ENCODE measurements around the gene PAPOLG.

Gene PAPOLG

DNA sequence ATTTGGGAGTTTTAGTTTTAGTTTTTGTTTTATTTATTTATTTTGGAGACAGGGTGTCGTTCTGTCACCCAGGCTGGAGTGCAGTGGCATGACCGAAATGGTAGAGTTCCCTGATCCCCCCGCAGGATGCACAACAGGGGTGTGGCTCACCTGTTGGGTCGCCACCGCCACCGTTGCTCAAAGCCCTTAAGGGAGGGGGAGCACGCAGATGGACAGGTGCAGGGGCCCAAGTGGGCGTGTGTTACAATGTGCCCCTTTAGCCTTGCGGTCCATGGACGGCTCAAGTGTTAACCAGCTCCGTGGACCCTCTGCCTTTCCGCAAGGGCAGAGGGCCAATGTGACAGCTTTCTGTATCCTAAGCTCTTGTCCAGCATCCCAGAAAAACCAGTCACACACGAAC is 63.9 kb downstream of the PAPOLG start:
- TF ChIP-seq, protein P1, sequence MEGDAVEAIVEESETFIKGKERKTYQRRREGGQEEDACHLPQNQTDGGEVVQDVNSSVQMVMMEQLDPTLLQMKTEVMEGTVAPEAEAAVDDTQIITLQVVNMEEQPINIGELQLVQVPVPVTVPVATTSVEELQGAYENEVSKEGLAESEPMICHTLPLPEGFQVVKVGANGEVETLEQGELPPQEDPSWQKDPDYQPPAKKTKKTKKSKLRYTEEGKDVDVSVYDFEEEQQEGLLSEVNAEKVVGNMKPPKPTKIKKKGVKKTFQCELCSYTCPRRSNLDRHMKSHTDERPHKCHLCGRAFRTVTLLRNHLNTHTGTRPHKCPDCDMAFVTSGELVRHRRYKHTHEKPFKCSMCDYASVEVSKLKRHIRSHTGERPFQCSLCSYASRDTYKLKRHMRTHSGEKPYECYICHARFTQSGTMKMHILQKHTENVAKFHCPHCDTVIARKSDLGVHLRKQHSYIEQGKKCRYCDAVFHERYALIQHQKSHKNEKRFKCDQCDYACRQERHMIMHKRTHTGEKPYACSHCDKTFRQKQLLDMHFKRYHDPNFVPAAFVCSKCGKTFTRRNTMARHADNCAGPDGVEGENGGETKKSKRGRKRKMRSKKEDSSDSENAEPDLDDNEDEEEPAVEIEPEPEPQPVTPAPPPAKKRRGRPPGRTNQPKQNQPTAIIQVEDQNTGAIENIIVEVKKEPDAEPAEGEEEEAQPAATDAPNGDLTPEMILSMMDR (IDR thresholded peaks at IDR 0.05; ENCODE audit: control insufficient read depth, insufficient read depth, low read depth, low read length, missing control alignments), result no peak
- no peak overlapping the region for H3K4me3 ChIP-seq (ENCODE audit: control insufficient read depth, low read depth, low read length)
- DNase-seq (ENCODE audit: low read depth), result no peak

DNA sequence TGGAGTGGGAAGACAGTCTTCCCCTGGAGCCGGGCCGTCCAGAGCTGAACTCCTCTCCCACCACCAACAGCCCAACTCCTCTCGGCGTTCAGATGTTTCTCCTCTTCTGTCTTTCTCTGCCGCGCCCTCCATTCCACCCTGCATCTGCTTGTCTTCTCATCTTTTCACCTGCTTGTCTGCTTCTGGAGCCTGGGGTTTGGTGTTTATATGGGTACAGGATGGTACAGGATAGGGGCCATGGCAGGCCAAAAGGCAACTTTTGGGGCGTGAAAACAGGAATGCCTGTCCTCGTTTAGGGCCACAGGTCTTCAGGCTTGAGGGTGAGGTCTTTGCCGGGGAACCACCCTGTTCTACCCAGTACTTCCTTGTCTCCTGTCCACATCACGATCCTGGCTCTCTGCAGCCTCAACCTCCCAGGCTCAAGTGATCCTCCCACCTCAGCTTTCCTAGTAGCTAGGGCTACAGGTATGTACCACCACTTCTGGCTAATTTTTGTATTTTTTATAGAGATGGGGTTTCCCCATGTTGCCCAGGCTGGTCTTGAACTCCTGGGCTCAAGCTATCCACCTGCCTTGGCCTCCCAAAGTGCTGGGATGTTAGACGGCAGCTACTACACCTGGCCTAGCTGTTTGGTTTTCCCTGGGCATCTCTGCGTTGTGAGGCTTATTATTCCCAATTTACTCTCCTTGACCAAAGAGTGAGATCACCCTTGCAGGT is 64.5 kb downstream of the PAPOLG start:
- no peak overlapping the region for H3K4me3 ChIP-seq (ENCODE audit: control insufficient read depth, low read depth, low read length)
- no peak for DNase-seq (ENCODE audit: low read depth)
- TF ChIP-seq, protein P1 (IDR thresholded peaks at IDR 0.05; ENCODE audit: control insufficient read depth, insufficient read depth, low read depth, low read length, missing control alignments), result no peak

DNA sequence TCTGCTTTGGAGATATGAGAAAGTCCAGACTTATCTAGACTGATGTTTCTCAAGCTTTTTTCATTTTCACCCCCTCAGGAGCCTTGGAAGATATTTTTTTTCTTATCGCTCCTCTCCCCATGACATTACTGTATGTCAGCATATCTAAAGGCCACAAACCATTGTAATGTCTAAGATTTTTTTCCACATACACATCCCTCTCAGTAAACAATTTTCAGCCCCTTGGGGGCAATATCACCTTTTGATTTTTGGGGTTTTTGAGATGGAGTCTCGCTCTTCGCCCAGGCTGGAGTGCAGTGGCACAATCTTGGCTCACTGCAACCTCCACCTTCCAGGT is 65.0 kb downstream of the PAPOLG start:
- DNase-seq (ENCODE audit: low read depth), result no peak
- no peak overlapping the region for H3K4me3 ChIP-seq (ENCODE audit: control insufficient read depth, low read depth, low read length)
- TF ChIP-seq, protein P1 (IDR thresholded peaks at IDR 0.05; ENCODE audit: control insufficient read depth, insufficient read depth, low read depth, low read length, missing control alignments), result no peak

DNA sequence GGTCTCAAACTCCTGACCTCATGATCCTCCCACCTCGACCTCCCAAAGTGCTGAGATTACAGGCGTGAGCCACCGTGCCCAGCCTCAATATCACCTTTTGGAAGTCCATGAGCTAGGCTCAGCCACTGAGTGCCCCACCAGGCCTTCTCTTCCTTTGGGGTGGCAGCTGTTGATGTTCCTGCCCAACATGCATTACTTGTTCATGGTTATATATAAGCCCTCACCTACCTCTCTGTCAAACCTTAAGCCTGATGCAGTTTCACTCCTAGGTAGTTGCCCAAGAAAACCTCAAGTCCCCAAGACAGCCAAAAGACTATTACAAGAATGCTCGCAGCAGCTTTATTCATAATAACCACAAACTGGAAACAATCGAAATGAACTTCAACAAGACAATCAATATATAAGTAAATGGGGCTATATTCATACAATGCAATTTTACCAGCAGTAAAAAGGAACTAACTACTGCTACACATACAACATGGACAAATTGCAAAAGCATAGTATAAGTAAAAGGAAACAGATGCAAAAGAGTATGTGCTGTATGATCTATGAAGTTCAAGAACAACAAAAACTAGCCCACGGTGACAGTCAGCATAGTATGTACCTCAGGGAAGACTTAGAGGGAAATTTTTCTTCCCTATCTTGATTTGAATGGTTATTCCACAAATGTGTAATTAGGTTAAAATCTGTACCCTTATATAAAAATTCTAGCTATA is 65.7 kb downstream of the PAPOLG start:
- DNase-seq (ENCODE audit: low read depth), result no peak
- TF ChIP-seq, protein P1 (IDR thresholded peaks at IDR 0.05; ENCODE audit: control insufficient read depth, insufficient read depth, low read depth, low read length, missing control alignments), result no peak
- H3K4me3 ChIP-seq (ENCODE audit: control insufficient read depth, low read depth, low read length), result no peak overlapping the region

DNA sequence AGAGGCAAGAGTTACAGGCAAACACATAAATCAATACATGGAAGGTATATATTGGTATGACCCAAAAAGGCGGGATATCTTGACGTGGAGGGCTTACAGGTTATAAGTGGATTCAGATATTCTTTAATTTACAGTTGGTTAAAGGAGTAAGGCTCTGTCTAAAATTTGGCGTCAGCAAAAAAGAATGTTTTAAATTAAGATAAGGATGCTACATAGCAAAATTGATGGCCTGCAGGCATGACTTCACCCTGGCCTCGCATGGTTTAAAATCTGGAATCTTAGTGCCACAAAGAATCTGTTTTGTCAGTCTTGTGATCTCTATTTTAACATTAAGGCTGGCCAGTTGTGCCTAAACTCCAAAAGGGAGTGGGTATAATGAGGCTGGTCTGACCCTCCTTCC is 66.9 kb downstream of the PAPOLG start:
- DNase-seq (ENCODE audit: low read depth), result no peak

DNA sequence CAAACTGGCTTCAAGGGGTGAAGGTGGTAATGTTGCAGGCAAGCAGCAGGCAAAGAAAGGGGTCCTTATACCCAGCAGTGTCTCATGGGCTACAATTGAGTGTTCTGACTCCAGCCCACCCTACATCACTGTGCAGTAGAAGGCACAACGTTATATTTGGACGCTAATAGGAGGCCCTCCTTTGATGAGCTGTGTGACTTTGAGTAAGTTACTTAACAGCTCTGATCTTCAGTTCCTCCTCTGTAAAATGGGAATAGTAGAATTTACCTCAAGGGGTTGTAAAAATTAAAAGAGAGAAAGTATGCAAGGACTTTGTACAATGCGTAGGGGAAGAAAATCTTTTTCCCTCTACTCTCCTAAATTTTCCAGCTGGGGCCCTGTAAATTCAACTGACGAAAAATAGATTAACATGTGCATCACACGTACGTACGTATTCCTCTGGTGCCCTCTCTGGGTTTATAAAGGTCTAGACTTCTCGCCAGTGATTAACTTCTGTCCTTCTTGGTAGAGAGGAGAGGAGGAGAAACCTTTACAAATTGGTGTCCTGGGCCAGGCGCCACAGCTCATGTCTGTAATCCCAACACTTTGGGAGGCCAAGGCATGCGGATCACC is 67.7 kb downstream of the PAPOLG start:
- TF ChIP-seq, protein P1 (IDR thresholded peaks at IDR 0.05; ENCODE audit: control insufficient read depth, insufficient read depth, low read depth, low read length, missing control alignments), result no peak
- H3K4me3 ChIP-seq (ENCODE audit: control insufficient read depth, low read depth, low read length), result no peak overlapping the region
- DNase-seq (ENCODE audit: low read depth), result no peak

More for the DNA sequence above, 66.9 kb downstream of the PAPOLG start:
- TF ChIP-seq, protein P1 (IDR thresholded peaks at IDR 0.05; ENCODE audit: control insufficient read depth, insufficient read depth, low read depth, low read length, missing control alignments), result no peak
- H3K4me3 ChIP-seq (ENCODE audit: control insufficient read depth, low read depth, low read length), result no peak overlapping the region

All from AG09309 (cell line).